HG03097 (cell line): Measurements from ENCODE around the gene FMNL2.
A peak's percentile ranks its signal among the peaks of the same experiment; 100 is the strongest.

Experiments
- ATAC-seq: cut with Tn5 transposase; IDR thresholded peaks from one replicate; pipeline ENCODE4 v1.9.1; 2021; ENCODE audit not compliant: unreplicated experiment, low FRiP score

Gene FMNL2

DNA sequence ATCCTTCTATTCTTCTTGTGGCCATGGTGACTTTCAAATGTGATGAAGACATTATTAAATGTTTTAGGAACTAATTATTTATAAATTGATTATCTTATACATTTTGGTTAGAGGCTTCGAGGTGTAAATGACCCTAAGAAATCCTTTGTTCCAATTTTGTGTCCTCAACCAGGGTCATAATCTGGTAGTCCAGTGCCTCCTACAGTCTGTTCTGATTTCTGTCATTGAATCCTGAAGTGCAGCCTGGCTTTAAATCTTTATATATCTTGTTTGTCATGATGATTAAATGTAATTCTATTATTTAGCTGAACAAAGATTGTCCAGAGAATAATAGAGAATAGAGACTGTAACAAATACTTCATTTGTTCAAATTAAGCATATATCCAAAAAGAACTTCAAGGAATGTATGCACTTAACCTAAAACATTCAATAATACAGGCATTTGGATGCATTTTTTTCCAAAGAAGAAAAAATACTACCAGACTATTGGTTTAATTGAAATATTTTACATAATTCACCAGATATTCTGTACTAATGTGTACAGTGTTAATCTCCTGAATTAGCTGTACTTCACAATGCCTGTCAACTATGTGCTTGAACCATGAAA lies 292.5 kb downstream of the FMNL2 start:
- no peak for ATAC-seq

GRCh38 chr2:152629202-152629601 lies 294.2 kb downstream of the FMNL2 start:
- no peak for ATAC-seq

- ATAC-seq: no peak
These were observed 295.5 kb downstream of the FMNL2 start for GRCh38 chr2:152630466-152630865.

GRCh38 chr2:152632736-152633135 lies 297.8 kb downstream of the FMNL2 start:
- no peak for ATAC-seq

DNA sequence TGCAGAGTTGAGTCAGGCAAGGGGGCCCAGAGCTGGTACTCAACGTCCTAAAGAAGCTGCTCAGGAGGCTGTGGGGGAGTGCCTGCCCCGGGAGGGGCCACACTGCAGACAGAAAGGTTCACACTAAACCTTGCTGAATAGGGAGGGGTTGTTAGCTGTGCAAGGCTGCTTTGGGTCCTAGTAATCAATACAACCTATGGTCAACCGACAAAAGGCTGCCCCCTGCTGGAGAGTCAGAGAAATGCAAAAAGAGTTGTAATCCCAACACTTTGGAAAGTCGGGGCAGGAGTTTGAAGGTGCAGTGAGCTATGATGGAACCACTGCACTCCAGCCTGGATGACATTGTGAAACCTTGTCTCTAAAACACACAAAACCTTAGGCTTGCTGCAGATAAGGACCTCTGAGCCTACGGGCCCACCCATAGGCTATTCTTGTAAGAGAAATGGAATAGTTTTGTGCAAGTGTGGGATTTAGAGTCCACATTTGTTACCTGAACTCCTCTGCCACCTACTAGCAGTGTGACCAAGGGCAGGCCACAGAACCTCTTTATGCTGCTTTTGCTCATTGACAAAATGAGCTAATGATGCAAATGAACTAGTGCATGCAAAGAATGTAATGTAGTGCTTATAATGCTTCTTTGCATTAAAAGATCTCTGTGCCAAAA lies 300.8 kb downstream of the FMNL2 start:
- ATAC-seq: no peak

DNA sequence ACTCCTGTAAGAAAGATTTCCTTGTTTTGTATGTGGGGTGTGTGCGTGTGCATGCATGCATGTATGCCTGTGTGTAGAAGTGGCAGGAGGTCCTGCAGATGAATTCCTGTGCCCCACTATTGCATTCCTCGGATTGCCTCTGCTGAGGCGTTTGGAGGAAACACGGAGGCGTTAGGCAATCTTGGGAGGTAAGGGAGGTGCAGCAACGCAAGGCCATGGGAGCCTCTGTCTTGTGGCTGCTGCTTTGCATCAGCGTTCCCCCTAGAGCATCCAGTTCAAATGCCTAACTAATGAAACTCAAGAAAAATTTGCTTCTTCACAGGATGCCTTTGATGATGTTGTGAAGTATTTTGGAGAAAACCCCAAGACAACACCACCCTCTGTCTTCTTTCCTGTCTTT lies 302.3 kb downstream of the FMNL2 start:
- ATAC-seq: no peak

DNA sequence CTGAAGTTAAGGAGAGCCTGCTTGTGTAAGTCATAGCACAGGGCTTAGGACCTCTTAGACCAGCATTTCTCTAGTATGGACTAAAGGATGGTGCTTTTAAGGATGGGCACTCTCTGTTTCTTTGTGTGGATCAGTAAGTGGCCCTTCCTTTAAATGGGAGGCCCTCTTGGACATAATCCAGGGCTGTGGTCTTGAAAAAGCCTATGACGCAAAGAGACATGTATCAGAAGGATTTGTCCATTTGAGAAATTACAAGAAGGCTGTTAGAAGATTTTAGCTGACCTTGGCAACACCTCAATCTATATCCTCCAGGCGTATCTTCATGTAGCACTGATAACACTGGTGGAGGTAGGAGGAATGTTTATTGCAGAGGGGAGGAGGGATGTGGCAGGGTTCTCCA lies 303.1 kb downstream of the FMNL2 start:
- ATAC-seq: no peak

GRCh38 chr2:152638590-152638989 lies 303.6 kb downstream of the FMNL2 start:
- no peak for ATAC-seq

DNA sequence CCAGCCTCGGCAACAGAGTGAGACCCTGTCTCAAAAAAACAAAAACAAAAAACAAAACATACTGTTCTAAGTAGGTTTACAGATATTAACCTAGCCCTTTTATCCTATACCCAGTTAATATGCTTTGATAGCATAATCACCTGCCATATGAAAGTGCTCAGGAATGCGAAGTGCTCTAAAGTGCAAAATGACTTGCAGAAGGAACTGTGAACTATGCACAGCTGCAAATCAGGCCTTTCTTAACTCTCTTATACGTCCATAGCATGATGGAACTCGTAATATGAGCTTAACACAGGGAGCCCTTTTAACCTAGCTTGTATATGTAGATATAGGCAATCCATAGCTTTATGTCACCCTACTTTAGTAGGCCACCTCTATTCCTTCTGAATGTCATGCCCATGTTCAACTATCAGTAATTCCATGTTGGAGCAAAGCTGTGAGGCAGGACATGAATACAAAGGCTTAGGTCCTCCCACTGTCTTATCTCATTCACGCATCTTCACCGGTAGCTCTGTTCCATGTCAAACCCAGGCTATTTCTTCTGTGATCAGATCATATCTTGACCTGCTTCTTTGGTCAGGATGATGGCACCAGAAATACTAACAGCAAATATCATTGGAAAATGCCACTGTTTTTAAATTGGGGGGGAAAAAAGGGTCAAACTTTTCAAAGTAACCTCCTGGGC lies 309.4 kb downstream of the FMNL2 start:
- ATAC-seq: no peak

DNA sequence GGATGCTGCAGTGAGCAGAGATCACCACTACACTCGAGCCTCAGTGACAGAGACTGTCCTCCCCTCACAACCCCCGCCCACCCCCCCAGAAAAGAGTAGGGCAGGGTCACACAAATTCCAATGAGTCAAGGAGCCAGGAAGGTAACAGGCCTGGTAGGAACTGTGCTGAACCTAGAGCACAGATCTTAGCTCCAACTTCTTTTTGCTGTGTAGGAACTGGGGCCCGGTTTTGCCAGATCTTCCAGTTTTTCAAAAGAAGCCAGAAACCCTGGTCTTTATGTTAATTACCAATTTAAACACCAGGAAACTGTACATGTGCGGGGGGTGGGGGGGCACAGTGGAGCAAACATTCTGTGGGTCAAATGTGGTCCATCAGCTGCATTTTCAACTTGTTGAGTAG lies 311.3 kb downstream of the FMNL2 start:
- ATAC-seq: no peak

DNA sequence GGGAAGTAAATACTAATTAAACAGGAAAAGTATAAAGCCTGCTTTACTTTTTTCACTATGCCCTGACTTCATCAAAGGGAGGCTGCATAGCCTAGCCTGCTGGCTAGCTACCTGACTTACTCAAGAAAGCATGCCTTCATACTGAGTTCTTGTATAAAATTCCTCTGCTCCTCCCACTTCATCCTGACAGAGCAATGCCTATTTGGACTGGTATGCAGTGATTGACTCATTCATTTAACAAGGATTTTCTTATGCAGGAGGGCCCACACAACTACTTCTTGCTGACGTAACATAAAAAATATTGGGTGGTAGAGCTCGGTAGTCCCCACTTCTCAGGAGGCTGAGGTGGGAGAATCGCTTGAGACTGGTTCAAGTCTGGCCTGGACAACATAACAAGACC lies 311.8 kb downstream of the FMNL2 start:
- no peak for ATAC-seq

DNA sequence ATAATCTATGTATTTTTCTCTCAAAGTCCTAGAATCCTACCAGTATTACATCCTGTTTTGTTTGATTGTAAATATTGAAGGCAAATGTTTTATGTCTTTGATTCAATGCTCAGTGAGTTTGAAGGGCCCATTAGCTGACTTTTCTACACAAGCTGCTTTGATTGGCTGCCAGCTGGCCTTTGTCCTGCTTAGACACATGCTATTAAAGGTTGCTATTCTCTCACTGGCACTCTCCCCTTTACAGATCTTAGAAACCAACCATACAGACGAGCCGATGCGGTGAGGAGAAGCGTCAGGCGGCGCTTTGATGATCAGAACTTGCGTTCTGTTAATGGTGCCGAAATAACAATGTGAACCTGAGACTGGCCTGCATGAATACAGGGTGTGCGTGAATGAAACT lies 312.6 kb downstream of the FMNL2 start:
- no peak for ATAC-seq

- ATAC-seq: no peak
These were observed 313.4 kb downstream of the FMNL2 start for GRCh38 chr2:152648336-152648735.

DNA sequence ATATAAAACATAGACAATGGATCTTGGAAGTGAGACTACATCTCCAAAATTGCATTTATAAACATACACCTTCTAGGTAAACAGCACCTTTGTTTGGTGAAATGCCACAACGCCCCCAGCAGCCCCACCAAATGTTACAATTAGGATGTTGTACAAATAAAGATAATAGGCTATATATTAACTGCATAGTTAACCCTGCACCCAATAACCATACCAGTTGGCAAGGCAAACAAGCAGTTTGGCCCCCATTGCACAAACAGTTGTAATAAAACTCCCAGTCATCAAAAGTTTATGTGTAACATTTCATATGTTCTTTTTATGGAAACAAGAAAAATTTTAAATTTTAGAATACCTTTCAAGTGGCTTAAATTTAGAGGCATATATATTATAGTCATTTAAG lies 315.0 kb downstream of the FMNL2 start:
- ATAC-seq: no peak

DNA sequence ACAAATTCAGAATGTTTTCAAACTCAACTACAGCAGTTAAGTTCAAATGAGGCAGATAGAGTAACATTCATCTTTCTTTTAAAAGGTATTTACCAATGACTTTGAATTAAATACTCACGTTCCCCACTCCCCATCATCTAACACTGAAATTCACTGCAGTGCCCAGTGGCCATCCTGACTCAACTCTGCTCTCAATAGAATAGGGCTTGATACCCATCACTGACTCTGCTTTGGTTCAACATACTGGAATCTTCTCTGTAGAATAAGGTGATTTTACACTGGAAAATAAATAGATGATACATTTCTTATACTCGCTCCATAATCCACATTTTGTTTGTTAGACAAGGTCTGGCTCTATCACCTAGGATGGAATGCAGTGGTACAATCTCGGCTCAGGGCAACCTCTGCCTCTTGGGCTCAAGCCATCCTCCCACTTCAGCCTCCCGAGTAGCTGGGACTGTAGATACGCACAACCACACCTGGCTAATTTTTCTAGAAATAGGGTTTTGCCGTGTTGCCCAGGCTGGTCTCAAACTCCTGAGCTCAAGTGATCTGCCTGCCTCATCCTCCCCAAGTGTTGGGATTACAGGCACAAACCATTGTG lies 315.9 kb downstream of the FMNL2 start:
- ATAC-seq: no peak

- ATAC-seq: no peak
These were observed 316.9 kb downstream of the FMNL2 start for GRCh38 chr2:152651834-152652233.

- ATAC-seq: no peak
These were observed 320.9 kb downstream of the FMNL2 start for GRCh38 chr2:152655880-152656279.

GRCh38 chr2:152657043-152657442 lies 322.1 kb downstream of the FMNL2 start:
- ATAC-seq: peak; percentile 55

- ATAC-seq: no peak
These were observed 323.2 kb downstream of the FMNL2 start for GRCh38 chr2:152658221-152658620.

DNA sequence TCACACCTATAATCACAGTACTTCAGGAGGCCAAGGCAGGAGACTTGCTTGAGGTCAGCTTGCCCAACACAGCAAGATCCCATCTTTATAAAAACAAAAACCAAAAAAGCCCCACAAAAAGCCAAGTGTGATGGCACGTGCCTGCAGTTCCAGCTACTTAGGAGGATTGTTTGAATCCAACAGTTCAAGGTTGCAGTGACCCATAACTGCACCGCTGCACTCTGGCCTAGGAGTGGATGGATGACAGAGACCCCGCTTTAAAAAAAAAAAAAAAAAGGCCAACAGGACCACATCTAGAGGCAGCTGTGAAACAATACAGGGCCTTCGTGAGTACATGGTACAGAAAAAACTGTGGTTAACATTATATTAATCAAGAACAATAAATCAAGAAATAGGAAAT lies 326.1 kb downstream of the FMNL2 start:
- ATAC-seq: no peak

DNA sequence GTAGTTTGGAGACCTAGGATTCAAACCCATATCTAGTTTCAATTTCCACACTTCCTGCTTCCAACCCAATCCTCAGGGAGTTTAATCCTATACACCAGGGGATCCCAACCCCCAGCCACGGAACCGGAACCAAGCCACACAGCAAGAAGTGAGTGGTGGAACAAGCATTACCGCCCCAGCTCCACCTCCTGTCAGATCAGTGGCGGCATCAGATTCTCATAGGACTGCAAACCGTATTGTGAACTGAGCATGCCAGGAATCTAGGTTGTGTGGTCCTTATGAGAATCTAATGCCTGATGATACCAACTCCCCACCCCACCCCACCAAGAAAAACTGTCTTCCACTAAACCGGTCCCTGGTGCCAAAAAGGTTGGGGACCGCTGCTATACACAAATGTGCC lies 329.8 kb downstream of the FMNL2 start:
- no peak for ATAC-seq

DNA sequence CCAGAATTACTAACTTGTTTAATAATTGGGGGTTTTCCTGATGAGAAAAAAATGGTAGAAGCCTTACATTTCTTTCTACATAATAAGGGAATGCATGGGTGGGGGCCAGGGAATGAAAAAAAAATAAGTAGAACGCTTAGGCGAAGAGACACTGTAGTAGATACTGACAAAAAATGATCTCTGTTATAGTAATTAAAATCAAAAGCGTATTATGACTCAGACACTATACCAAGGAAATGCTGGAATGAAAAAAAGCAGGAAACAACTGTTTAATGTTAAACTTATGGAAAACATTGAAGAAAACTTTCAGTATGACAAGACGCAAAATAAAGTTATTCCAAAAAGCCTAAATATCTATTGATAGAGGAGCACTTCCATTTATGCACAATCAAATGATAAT lies 339.4 kb downstream of the FMNL2 start:
- no peak for ATAC-seq
